Common myeloid progenitor, CD34-positive (primary cell): ENCODE measurements around the gene PGLYRP3.
A peak's percentile ranks its signal among the peaks of the same experiment; 100 is the strongest.

Experiments
- CTCF ChIA-PET: fragments of 350-600 bp; sonication (Branson Sonifier 250); formaldehyde crosslinking; loops from one replicate; lab custom pipeline; 2021; ENCODE audit warnings: antibody characterized with exemption; lab: Charles Lee
- POLR2A ChIA-PET: fragments of 350-600 bp; sonication (Branson Sonifier 250); formaldehyde crosslinking; loops from one replicate; lab custom pipeline; 2021; ENCODE audit warnings: antibody characterized with exemption; lab: Charles Lee
- DNase-seq, 3 donors: peaks; one replicate each; pipeline versions ENCODE4 v3.0.0 to v3.0.0-alpha.2; 2013
- H3K27ac ChIP-seq, 2 experiments: 1 replicate in 1 of 2; 2 replicates in 1 of 2; pipeline ENCODE4 v1.7.0; 2013; ENCODE audit warnings: inconsistent platforms in 2 of 2, low read length in 2 of 2, mild to moderate bottlenecking in 2 of 2, low read depth in 1 of 2, moderate library complexity in 1 of 2; ENCODE audit not compliant: severe bottlenecking in 2 of 2, insufficient read depth in 1 of 2, poor library complexity in 1 of 2
- H3K27me3 ChIP-seq, 5 experiments: replicated peaks in 2 of 5; 1 replicate in 3 of 5; 2 replicates in 2 of 5; pipeline versions ENCODE4 v1.6.1 to v1.7.0; 2013; ENCODE audit warnings: low read length in 4 of 5, mild to moderate bottlenecking in 2 of 5, moderate library complexity in 2 of 5, inconsistent platforms in 1 of 5; ENCODE audit not compliant: insufficient read depth in 5 of 5, control insufficient read depth in 4 of 5
- H3K36me3 ChIP-seq, 4 experiments: 1 replicate in 2 of 4; 2 replicates in 2 of 4; pipeline versions ENCODE4 v1.6.1 to v1.7.0; 2013; ENCODE audit warnings: low read length in 3 of 4, control low read depth in 1 of 4, mild to moderate bottlenecking in 1 of 4; ENCODE audit not compliant: control insufficient read depth in 4 of 4, insufficient read depth in 4 of 4
- H3K4me1 ChIP-seq, 4 experiments: 1 replicate in 3 of 4; 2 replicates in 1 of 4; pipeline versions ENCODE4 v1.6.1 to v1.7.1; 2013; ENCODE audit warnings: low read length in 3 of 4, mild to moderate bottlenecking in 3 of 4, control low read depth in 1 of 4, inconsistent platforms in 1 of 4, moderate library complexity in 1 of 4; ENCODE audit not compliant: control insufficient read depth in 4 of 4, insufficient read depth in 4 of 4; ENCODE audit errors: control extremely low read depth in 1 of 4
- H3K4me3 ChIP-seq, 7 experiments: 1 replicate in 4 of 7; 2 replicates in 3 of 7; pipeline versions ENCODE4 v1.5.1 to v1.7.0; 2013; ENCODE audit warnings: mild to moderate bottlenecking in 7 of 7, low read length in 6 of 7, moderate library complexity in 6 of 7, inconsistent platforms in 2 of 7, low read depth in 2 of 7, control low read depth in 1 of 7; ENCODE audit not compliant: insufficient read depth in 4 of 7, control insufficient read depth in 1 of 7; ENCODE audit errors: extremely low read depth in 1 of 7
- H3K9me3 ChIP-seq, 5 experiments: 1 replicate in 4 of 5; 2 replicates in 1 of 5; pipeline versions ENCODE4 v1.6.1 to v1.7.1; 2013; ENCODE audit warnings: low read length in 4 of 5, mild to moderate bottlenecking in 2 of 5, inconsistent platforms in 1 of 5, low read depth in 1 of 5, moderate library complexity in 1 of 5; ENCODE audit not compliant: control insufficient read depth in 4 of 5, insufficient read depth in 2 of 5; ENCODE audit errors: control extremely low read depth in 1 of 5
- WGBS: methylation state at CpG from one replicate; pipeline ENCODE4 v1.1.5; 2013; ENCODE audit not compliant: insufficient coverage; 5-methylcytosine and 5-hydroxymethylcytosine counted together

Gene PGLYRP3

DNA sequence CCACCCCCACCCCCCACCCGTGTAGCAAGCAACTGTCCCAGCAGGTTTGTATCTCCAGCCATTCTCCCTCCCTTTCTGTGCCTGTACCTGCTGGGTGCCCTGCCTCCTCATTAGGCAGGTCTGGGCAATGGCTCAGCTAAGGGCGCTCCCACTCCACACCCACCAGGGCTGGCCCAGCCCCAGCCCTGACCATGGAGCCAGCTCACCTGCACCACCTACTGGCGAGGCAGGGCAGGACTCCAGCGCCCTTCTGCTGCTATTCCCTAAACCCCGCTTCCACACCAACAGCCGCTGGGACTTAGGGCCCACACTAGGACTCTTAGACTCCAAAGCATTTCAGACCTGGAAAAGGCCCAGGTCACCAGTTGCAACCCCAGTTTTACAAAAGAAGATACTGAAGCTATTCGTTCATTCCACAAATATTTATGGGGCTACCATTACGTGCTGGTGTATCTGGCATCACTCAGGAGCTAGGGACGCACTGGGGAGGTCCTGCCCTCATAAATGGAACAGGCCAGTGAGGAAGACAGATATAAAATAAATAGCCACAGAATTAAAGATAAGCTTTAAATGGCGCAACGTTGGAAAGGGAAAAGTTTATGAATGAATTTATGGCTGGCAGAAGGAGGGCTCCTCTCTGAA is 24.0 kb downstream of the PGLYRP3 start:
- H3K27me3 ChIP-seq, result peaks cover 0 to 2% (median 0%) of the 10 kb centered on the region in 5 experiments
- WGBS, result 72% methylated on average over 8 of the region's 11 CpGs
- peak; percentile 7 to 23 (median 19) for DNase-seq
- peaks cover 0 to 19% (median 16%) of the 10 kb centered on the region in 4 experiments for H3K4me1 ChIP-seq
- POLR2A ChIA-PET, result no interaction called here
- no peak overlapping the region for H3K27ac ChIP-seq
- CTCF ChIA-PET, result interaction anchor here (1.0 to 1.5 kb wide), 8 partner anchors 11 to 66 kb away, joined by 3 to 5 read pairs (median 4); no protein-coding TSS in a partner anchor
- no peaks in the 10 kb centered on the region for H3K9me3 ChIP-seq
- H3K4me3 ChIP-seq, result no peak overlapping the region
- no peaks in the 10 kb centered on the region for H3K36me3 ChIP-seq

GRCh38 chr1:153277852-153278251 is 34.9 kb downstream of the PGLYRP3 start:
- POLR2A ChIA-PET, result no interaction called here
- no peak overlapping the region for H3K27ac ChIP-seq

DNA sequence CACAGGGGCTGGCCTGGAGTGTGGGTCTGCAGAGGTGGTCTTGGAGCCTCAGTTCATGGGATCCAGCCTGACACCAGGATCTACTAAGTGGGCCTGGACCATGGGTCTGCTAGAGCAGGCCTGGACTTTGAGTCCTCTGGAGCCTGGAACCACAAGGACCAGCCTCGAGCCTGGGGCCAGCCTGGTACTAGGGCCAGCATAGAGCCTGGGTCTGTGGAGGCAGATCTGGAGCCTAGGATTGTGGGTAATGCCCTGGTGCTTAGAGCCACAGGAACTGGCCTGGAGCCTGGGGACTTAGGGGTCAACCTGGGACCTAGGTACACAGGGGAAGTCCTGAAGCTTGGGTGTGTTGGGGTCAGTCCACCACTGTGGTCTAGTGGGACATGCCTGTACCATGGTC is 40.6 kb downstream of the PGLYRP3 start:
- no peaks in the 10 kb centered on the region for H3K4me1 ChIP-seq
- POLR2A ChIA-PET, result no interaction called here
- no peak overlapping the region for H3K4me3 ChIP-seq
- H3K9me3 ChIP-seq, result no peaks in the 10 kb centered on the region
- no peak overlapping the region for H3K27ac ChIP-seq
- CTCF ChIA-PET, result no interaction called here
- H3K27me3 ChIP-seq, result peaks cover 0 to 7% (median 2%) of the 10 kb centered on the region in 5 experiments
- DNase-seq, result no peak
- WGBS, result 100% methylated on average over 1 of the region's 1 CpG
- H3K36me3 ChIP-seq, result no peaks in the 10 kb centered on the region

More at GRCh38 chr1:153277852-153278251, 34.9 kb downstream of the PGLYRP3 start:
- no peaks in the 10 kb centered on the region for H3K27me3 ChIP-seq
- no peak overlapping the region for H3K4me3 ChIP-seq
- H3K4me1 ChIP-seq, result no peaks in the 10 kb centered on the region
- peak in 2 of 3 donors; percentile 32 to 41 for DNase-seq
- H3K9me3 ChIP-seq, result no peaks in the 10 kb centered on the region
- CTCF ChIA-PET, result no interaction called here
- WGBS, result 0% methylated on average over 1 of the region's 2 CpGs
- no peaks in the 10 kb centered on the region for H3K36me3 ChIP-seq

DNA sequence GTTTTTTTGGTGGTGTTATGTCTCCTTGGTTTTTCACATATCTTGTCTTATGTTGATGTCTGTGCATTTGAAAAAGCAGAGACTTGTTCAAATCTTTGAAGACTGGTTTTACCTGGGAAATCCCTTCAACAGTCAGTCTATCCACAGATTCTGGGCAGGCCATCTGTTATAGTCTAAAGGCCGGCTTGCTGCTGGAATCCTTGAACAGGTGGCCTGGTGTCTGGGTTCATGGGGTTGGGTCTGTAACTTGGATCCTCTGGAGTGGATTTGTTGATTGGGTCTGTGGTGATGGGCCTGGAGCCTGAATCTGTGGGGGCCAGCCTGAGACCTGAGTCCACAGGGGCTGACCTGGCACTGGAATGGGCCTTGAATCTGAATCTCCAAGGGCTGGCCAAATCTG is 41.0 kb downstream of the PGLYRP3 start:
- Histone ChIP-seq H3K4me1 (no peaks in the 10 kb centered on the region), H3K9me3 (no peaks in the 10 kb centered on the region), H3K36me3 (no peaks in the 10 kb centered on the region), H3K27ac (no peak overlapping the region), H3K27me3 (peaks cover 0 to 8% (median 2%) of the 10 kb centered on the region in 5 experiments), H3K4me3 (no peak overlapping the region)
- WGBS, result no CpG with 5 or more reads among the region's 1 CpG
- no peak for DNase-seq
- ChIA-PET CTCF (no interaction called here), POLR2A (no interaction called here)

- H3K27ac ChIP-seq, result no peak overlapping the region
- peaks cover 0 to 5% (median 0%) of the 10 kb centered on the region in 5 experiments for H3K9me3 ChIP-seq
- no peaks in the 10 kb centered on the region for H3K36me3 ChIP-seq
- ChIA-PET CTCF (no interaction called here), POLR2A (no interaction called here)
- whole genome bisulfite sequencing, result no CpG with 5 or more reads among the region's 1 CpG
- peaks cover 13 to 51% (median 23%) of the 10 kb centered on the region in 5 experiments for H3K27me3 ChIP-seq
- no peak overlapping the region for H3K4me3 ChIP-seq
- H3K4me1 ChIP-seq, result peaks cover 4 to 18% (median 14%) of the 10 kb centered on the region in 4 experiments
- DNase-seq, result no peak
Measured at GRCh38 chr1:153265457-153265856, 47.3 kb downstream of the PGLYRP3 start.

DNA sequence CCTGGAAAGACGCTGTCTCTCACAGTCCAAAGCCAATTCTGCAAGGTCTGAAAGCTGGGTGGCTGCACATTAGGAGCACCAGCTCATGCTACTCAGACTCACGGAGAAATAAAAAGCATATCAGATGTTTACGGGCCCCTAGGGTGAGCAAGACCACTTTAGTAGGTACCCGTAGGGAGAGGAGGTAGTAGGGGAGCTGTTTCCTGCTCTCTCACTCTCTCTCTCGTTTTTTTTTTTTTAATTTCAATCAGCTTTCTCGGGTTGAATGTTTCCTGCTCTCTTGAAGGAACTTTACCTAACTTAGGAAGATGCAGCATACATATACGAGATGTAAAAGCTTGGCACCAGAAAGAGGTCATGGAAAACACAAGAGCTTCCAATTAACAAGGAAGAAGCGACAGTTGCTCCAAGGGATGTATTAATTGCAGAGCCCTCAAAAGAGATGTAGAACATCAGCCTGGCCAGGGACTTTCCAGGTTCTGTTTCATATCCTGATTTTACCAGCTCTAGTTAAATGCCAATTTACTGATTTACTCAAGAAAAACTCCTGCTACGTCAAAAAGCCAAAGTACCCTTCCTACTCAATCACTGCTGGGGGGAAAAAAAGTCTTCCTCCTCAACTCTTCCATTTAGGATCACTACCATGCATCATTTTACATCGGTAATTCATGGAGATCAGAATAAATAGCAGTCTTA is 50.1 kb downstream of the PGLYRP3 start:
- Histone ChIP-seq H3K27ac (no peak overlapping the region), H3K36me3 (no peaks in the 10 kb centered on the region), H3K4me1 (peaks cover 4 to 18% (median 14%) of the 10 kb centered on the region in 4 experiments), H3K9me3 (peaks cover 0 to 5% (median 0%) of the 10 kb centered on the region in 5 experiments), H3K27me3 (peaks cover 11 to 60% (median 29%) of the 10 kb centered on the region in 5 experiments), H3K4me3 (peak overlapping the region in 1 of 7 experiments; percentile 68)
- WGBS, result 47% methylated on average over 5 of the region's 10 CpGs
- CTCF ChIA-PET, result interaction anchor here (0.9 to 1.7 kb wide), 4 partner anchors 9 to 82 kb away, joined by 3 to 4 read pairs (median 3); no protein-coding TSS in a partner anchor
- DNase-seq, result peak in 1 of 3 donors; percentile 13
- POLR2A ChIA-PET, result no interaction called here

DNA sequence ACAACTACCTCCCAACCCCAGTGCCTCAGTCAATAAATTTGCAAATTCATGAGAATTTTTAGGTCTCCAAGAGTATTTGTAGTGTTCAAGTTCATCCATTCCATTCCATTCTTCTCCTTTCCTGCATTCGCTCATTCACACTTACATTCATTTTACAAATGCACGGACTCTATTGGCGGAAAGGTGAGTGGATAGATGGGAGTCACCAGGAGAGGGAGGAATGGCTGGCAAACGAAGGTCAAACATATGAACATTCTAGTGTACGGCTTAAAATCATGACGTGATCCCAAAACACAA is 50.7 kb downstream of the PGLYRP3 start:
- H3K9me3 ChIP-seq, result peaks cover 0 to 5% (median 0%) of the 10 kb centered on the region in 5 experiments
- no peaks in the 10 kb centered on the region for H3K36me3 ChIP-seq
- ChIA-PET CTCF (interaction anchor here (0.9 to 1.1 kb wide), 3 partner anchors 10 to 83 kb away, joined by 3 read pairs; no protein-coding TSS in a partner anchor), POLR2A (no interaction called here)
- peak overlapping the region in 6 of 7 experiments; percentile 23 to 73 (median 46) for H3K4me3 ChIP-seq
- 80% methylated on average over 5 of the region's 6 CpGs for WGBS
- H3K27me3 ChIP-seq, result peaks cover 11 to 56% (median 29%) of the 10 kb centered on the region in 5 experiments
- peaks cover 4 to 18% (median 14%) of the 10 kb centered on the region in 4 experiments for H3K4me1 ChIP-seq
- no peak overlapping the region for H3K27ac ChIP-seq
- no peak for DNase-seq
